Panc1 (cell line): Measurements from ENCODE around the gene SPATC1L. TPM values are rescaled to one million over a fixed set of nuclear protein-coding genes. Genes with fewer than 3 reads are reported as not detected.
"Not testable (repeated sequence)": the region's sequence is repeated elsewhere in the genome, so short reads cannot be mapped to it uniquely, and the experiment has no call there.

Experiments
- ATAC-seq: fragments of 200-7000 bp; cut with Tn5 transposase; 2 replicates; pipeline ENCODE4 v1.9.1; 2020; ENCODE audit warnings: mild to moderate bottlenecking, moderate library complexity
- BruUV-seq: library from RNA; stranded (reverse); fragments of 400-500 nt; replicated peaks from 2 replicates; lab custom pipeline; 2021; lab: Mats Ljungman, UMichigan
- CTCF ChIA-PET: fragments of 300-600 bp; sonication (Branson Sonifier 250); formaldehyde crosslinking; loops from one replicate; lab custom pipeline; 2022; ENCODE audit warnings: antibody characterized with exemption; lab: Charles Lee
- POLR2A ChIA-PET: fragments of 300-600 bp; sonication (Branson Sonifier 250); formaldehyde crosslinking; loops from one replicate; lab custom pipeline; 2022; ENCODE audit warnings: antibody characterized with exemption; lab: Charles Lee
- DNase-seq: peaks from one replicate; pipeline ENCODE4 v3.0.0-alpha.2; 2010; ENCODE audit warnings: low read depth, low spot score
- H3K27ac ChIP-seq: 2 replicates; pipeline ENCODE4 v1.5.1; 2011; ENCODE audit warnings: mild to moderate bottlenecking, low read length, inconsistent platforms
- H3K27me3 ChIP-seq: fragments of 200-500 bp; sonication (Bioruptor generic); 2 replicates; pipeline ENCODE4 v1.6.0; 2014; ENCODE audit warnings: low read length, inconsistent platforms; ENCODE audit not compliant: control insufficient read depth, insufficient read depth
- H3K36me3 ChIP-seq: fragments of 200-500 bp; sonication (Bioruptor generic); 2 replicates; pipeline ENCODE4 v1.5.1; 2014; ENCODE audit warnings: inconsistent platforms, mild to moderate bottlenecking, low read length, moderate library complexity; ENCODE audit not compliant: control insufficient read depth, insufficient read depth
- H3K4me1 ChIP-seq: 2 replicates; pipeline ENCODE4 v1.5.1; 2011; ENCODE audit warnings: inconsistent platforms, mild to moderate bottlenecking, low read length, moderate library complexity; ENCODE audit not compliant: control insufficient read depth, insufficient read depth
- H3K4me3 ChIP-seq, 2 experiments: 2 replicates each; pipeline ENCODE4 v1.5.1; 2011 to 2012; ENCODE audit warnings: low read depth in 2 of 2, low read length in 2 of 2, mild to moderate bottlenecking in 2 of 2, inconsistent platforms in 1 of 2, moderate library complexity in 1 of 2
- H3K9me3 ChIP-seq: fragments of 200-500 bp; sonication (Bioruptor generic); 2 replicates; pipeline ENCODE4 v1.5.1; 2014; ENCODE audit warnings: low read depth, mild to moderate bottlenecking, inconsistent platforms, low read length, moderate library complexity; ENCODE audit not compliant: control insufficient read depth, insufficient read depth
- CTCF ChIP-seq: fragments of 450-650 bp; IDR thresholded peaks from 2 replicates; pipeline ENCODE4 v1.5.1; 2017; ENCODE audit warnings: mild to moderate bottlenecking
- POLR2AphosphoS5 ChIP-seq: IDR thresholded peaks from 2 replicates; pipeline ENCODE4 v1.6.1; 2012; ENCODE audit warnings: mild to moderate bottlenecking, low read depth, low read length, moderate library complexity
- REST ChIP-seq, 2 experiments: IDR thresholded peaks; 2 replicates each; pipeline ENCODE4 v1.6.1; 2011 to 2012; ENCODE audit warnings: low read depth in 2 of 2, control low read depth in 1 of 2, low read length in 1 of 2, mild to moderate bottlenecking in 1 of 2, moderate library complexity in 1 of 2; ENCODE audit not compliant: insufficient read depth in 1 of 2
- SIN3A ChIP-seq: IDR thresholded peaks from 2 replicates; pipeline ENCODE4 v1.6.1; 2012; ENCODE audit warnings: low read depth, mild to moderate bottlenecking, low read length, moderate library complexity, borderline replicate concordance; ENCODE audit not compliant: insufficient read depth
- TCF7L2 ChIP-seq: IDR thresholded peaks from 2 replicates; pipeline ENCODE4 v1.6.1; 2011; ENCODE audit warnings: mild to moderate bottlenecking, low read depth, low read length, inconsistent platforms
- in situ Hi-C: cut with HindIII; loops from 2 replicates; pipeline ENCODE4 v1.10.0; 2016; ENCODE audit warnings: low sequenced_read_pairs, low pct_unique_long_range_greater_than_20kb
- intact Hi-C: fragments of 100-400 bp; cut with micrococcal nuclease; formaldehyde crosslinking; loops from one replicate; pipeline ENCODE4 v1.10.0; 2022; ENCODE audit not compliant: unreplicated experiment
- total RNA-seq: library from RNA; stranded (reverse); gene quantifications from one replicate; pipeline ENCODE4 v1.2.1, GENCODE V29; 2021; ENCODE audit not compliant: unreplicated experiment

Gene SPATC1L
- total RNA-seq, 1 experiment from 2014 or later, result 0.26 TPM

- BruUV-seq, result no TSS peak
- TF ChIP-seq CTCF, result no peak
- no peak for TF ChIP-seq POLR2AphosphoS5
- ChIA-PET CTCF (interaction anchor here (0.5 kb wide), 1 partner anchor 314 kb away, joined by 3 read pairs; no protein-coding TSS in a partner anchor), POLR2A (no interaction called here)
- H3K4me3 ChIP-seq, result no peak overlapping the region
- DNase-seq (no peak), ATAC-seq (no peak)
- no peaks in the 10 kb centered on the region for H3K9me3 ChIP-seq
- no peaks in the 10 kb centered on the region for H3K27me3 ChIP-seq
- H3K27ac ChIP-seq, result no peak overlapping the region
- in situ Hi-C loops, result no loop called here
- H3K36me3 ChIP-seq, result peaks cover 6% of the 10 kb centered on the region
- intact Hi-C loops, result no loop called here
- no peaks in the 10 kb centered on the region for H3K4me1 ChIP-seq
Observed at GRCh38 chr21:46203203-46203600, 18.9 kb upstream of the SPATC1L start.

GRCh38 chr21:46202592-46203202, 18.4 kb upstream of the SPATC1L start:
- ATAC-seq, result no peak
- CTCF ChIA-PET, result interaction anchor here (0.5 kb wide), 1 partner anchor 314 kb away, joined by 3 read pairs; no protein-coding TSS in a partner anchor
- no peak overlapping the region for H3K4me3 ChIP-seq
- no peaks in the 10 kb centered on the region for H3K4me1 ChIP-seq
- in situ Hi-C loops (no loop called here), intact Hi-C loops (no loop called here)
- H3K9me3 ChIP-seq, result no peaks in the 10 kb centered on the region
- TF ChIP-seq CTCF, result no peak
- no peak for TF ChIP-seq POLR2AphosphoS5
- TF ChIP-seq REST (IDR thresholded peaks at IDR 0.05; ENCODE audit: insufficient read depth in 1 of 2, low read depth in 2 of 2, low read length in 1 of 2), result no peak
- TF ChIP-seq TCF7L2, result no peak
- TF ChIP-seq SIN3A, result no peak
- DNase-seq, result no peak
- H3K27ac ChIP-seq, result no peak overlapping the region
- no TSS peak for BruUV-seq
- H3K27me3 ChIP-seq, result no peaks in the 10 kb centered on the region
- POLR2A ChIA-PET, result no interaction called here
- peaks cover 6% of the 10 kb centered on the region for H3K36me3 ChIP-seq

- in situ Hi-C loops, H3K4me1 ChIP-seq, POLR2A ChIA-PET, H3K4me3 ChIP-seq, H3K27me3 ChIP-seq, ATAC-seq, intact Hi-C loops, H3K27ac ChIP-seq, DNase-seq, CTCF ChIA-PET, H3K36me3 ChIP-seq, BruUV-seq, H3K9me3 ChIP-seq: not testable (repeated sequence)
Observed at GRCh38 chr21:46200877-46201803, 16.9 kb upstream of the SPATC1L start.
